PFSK-1 (cell line): ENCODE data around the gene CNOT3.

ENCODE experiments used
- FOXP2 ChIP-seq: optimal IDR thresholded peaks from 2 replicates; pipeline ENCODE3; 2011; ENCODE audit warnings: borderline replicate concordance, control low read depth, inconsistent platforms; ENCODE audit not compliant: insufficient read depth; ENCODE audit errors: extremely low read length, extremely low read depth
- POLR2AphosphoS5 ChIP-seq: IDR thresholded peaks from 2 replicates; pipeline ENCODE4 v1.6.1; 2012; ENCODE audit warnings: low read depth, mild to moderate bottlenecking, control low read depth, low read length, moderate library complexity
- SIN3A ChIP-seq: IDR thresholded peaks from 2 replicates; pipeline ENCODE4 v1.6.1; 2012; ENCODE audit warnings: mild to moderate bottlenecking, low read length, moderate library complexity, borderline replicate concordance; ENCODE audit not compliant: insufficient read depth
- TAF1 ChIP-seq: IDR thresholded peaks from 2 replicates; pipeline ENCODE4 v1.6.1; 2012; ENCODE audit warnings: low read length, control low read depth, borderline replicate concordance; ENCODE audit not compliant: insufficient read depth
- TF ChIP-seq, protein P1 (sequence below), 2 experiments: IDR thresholded peaks; 2 replicates each; pipeline versions ENCODE4 v1.6.1 to v1.8.0; 2011 to 2012; ENCODE audit warnings: low read depth in 2 of 2, low read length in 2 of 2, control low read depth in 1 of 2, inconsistent platforms in 1 of 2, mild to moderate bottlenecking in 1 of 2, moderate library complexity in 1 of 2; ENCODE audit not compliant: insufficient read depth in 1 of 2

The CNOT3 gene

DNA sequence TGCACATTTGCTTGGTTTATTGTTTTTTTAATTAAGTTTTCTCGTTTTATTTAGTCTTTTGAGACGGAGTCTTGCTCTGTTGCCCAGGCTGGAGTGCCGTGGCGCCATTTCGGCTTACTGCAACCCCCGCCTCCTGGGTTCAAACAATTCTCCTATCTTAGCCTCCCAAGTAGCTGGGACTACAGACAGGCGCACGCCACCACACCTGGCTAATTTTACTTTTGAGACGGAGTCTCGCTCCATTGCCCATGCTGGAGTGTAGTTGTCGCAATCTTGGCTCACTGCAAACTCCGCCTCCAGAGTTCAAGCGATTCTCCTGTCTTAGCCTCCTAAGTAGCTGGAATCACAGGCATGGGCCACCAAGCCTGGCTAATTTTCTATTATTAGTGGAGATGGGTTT is 64.4 kb downstream of the CNOT3 start:
- TF ChIP-seq FOXP2 (no peak), TAF1 (no peak), POLR2AphosphoS5 (no peak), SIN3A (no peak)
- TF ChIP-seq, protein P1, sequence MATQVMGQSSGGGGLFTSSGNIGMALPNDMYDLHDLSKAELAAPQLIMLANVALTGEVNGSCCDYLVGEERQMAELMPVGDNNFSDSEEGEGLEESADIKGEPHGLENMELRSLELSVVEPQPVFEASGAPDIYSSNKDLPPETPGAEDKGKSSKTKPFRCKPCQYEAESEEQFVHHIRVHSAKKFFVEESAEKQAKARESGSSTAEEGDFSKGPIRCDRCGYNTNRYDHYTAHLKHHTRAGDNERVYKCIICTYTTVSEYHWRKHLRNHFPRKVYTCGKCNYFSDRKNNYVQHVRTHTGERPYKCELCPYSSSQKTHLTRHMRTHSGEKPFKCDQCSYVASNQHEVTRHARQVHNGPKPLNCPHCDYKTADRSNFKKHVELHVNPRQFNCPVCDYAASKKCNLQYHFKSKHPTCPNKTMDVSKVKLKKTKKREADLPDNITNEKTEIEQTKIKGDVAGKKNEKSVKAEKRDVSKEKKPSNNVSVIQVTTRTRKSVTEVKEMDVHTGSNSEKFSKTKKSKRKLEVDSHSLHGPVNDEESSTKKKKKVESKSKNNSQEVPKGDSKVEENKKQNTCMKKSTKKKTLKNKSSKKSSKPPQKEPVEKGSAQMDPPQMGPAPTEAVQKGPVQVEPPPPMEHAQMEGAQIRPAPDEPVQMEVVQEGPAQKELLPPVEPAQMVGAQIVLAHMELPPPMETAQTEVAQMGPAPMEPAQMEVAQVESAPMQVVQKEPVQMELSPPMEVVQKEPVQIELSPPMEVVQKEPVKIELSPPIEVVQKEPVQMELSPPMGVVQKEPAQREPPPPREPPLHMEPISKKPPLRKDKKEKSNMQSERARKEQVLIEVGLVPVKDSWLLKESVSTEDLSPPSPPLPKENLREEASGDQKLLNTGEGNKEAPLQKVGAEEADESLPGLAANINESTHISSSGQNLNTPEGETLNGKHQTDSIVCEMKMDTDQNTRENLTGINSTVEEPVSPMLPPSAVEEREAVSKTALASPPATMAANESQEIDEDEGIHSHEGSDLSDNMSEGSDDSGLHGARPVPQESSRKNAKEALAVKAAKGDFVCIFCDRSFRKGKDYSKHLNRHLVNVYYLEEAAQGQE (IDR thresholded peaks at IDR 0.05; ENCODE audit: insufficient read depth in 1 of 2, low read depth in 2 of 2, low read length in 2 of 2) = no peak

DNA sequence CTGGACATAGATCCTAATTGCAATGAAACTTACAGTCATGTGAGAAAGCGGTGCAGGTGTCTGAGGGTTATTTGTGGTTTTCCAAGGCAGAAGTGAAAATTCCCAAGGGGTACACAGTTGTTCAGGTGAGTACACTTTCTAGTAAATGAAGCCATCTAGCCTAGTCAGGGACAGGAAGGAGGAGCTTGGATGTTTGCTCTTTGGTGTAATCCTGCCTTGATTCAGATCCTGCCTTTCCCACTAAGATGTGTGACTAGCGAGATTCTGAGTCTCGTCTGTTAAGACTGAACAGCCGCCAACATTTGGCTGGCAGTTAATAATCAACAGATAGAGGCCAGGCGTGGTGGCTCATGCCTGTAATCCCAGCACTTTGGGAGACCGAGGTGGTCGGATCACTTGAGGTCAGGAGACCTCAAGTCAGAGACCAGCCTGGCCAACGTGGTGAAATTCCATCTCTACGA is 65.6 kb downstream of the CNOT3 start:
- TF ChIP-seq POLR2AphosphoS5 (no peak), SIN3A (no peak), FOXP2 (no peak), TAF1 (no peak)
- TF ChIP-seq, protein P1 (IDR thresholded peaks at IDR 0.05; ENCODE audit: insufficient read depth in 1 of 2, low read depth in 2 of 2, low read length in 2 of 2) = no peak

DNA sequence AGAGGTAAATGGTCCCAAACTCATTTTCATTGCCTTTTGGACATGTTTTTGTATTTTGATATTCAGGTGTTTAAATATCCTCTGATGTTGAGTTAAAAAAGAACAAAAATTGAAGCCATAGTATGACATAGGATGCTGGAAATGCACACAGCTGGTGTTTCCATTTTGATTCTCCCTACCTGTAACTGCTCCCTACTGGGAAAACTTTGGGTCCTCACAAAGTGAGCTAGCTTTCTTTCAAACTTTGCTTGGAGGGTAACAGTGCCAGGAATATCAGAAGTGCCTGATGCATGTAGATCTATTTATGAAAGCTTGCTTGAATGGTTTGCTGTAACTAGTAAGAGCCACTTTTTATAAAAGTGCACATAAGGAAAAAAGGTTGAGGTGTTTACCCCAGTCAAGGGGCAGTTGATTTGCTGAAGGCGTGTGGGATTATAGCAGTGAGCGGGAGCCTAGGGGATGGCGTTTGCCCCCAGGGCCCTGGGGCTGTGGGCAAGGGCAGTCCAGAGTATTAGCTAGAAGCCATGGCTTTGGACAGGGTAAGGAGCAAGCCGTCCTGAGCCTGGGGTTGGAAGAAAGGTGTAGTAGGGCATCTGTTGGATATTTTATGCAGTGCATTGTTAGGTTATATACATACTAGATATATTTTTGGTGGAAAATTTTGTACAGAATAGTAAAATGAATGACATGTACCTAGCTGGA is 67.4 kb downstream of the CNOT3 start:
- TF ChIP-seq, protein P1 (IDR thresholded peaks at IDR 0.05; ENCODE audit: insufficient read depth in 1 of 2, low read depth in 2 of 2, low read length in 2 of 2) = no peak
- TF ChIP-seq FOXP2 (no peak), TAF1 (no peak), POLR2AphosphoS5 (no peak), SIN3A (no peak)
